HEK293T (cell line): Measurements from ENCODE around the gene CPT1C.

Experiments
- CTCF ChIA-PET: fragments of 350-600 bp; formaldehyde crosslinking; extraction: SDS; loops from one replicate; lab custom pipeline; 2021; ENCODE audit warnings: antibody characterized with exemption, inconsistent platforms; lab: Yijun Ruan, JAX
- POLR2A ChIA-PET: fragments of 350-600 bp; formaldehyde crosslinking; extraction: SDS; loops from one replicate; lab custom pipeline; 2020; ENCODE audit warnings: antibody characterized with exemption, inconsistent platforms; lab: Yijun Ruan, JAX
- DNase-seq: peaks from one replicate; pipeline ENCODE4 v3.0.0; 2012; ENCODE audit warnings: mixed read lengths; ENCODE audit errors: extremely low spot score
- ARNT ChIP-seq: fragments of 450-650 bp; IDR thresholded peaks from 2 replicates; pipeline ENCODE4 v1.6.1; 2017; ENCODE audit warnings: mild to moderate bottlenecking
- BHLHE40 ChIP-seq: fragments of 450-650 bp; IDR thresholded peaks from 2 replicates; pipeline ENCODE4 v1.6.1; 2016; ENCODE audit warnings: mild to moderate bottlenecking, moderate library complexity, borderline replicate concordance
- CTBP1 ChIP-seq: fragments of 450-650 bp; IDR thresholded peaks from 2 replicates; pipeline ENCODE4 v1.6.1; 2016; ENCODE audit warnings: borderline replicate concordance
- ELF4 ChIP-seq: fragments of 450-650 bp; IDR thresholded peaks from 2 replicates; pipeline ENCODE4 v1.6.1; 2017; ENCODE audit warnings: antibody characterized with exemption
- FOXA1 ChIP-seq: fragments of 450-650 bp; IDR thresholded peaks from 2 replicates; pipeline ENCODE4 v1.6.1; 2016; ENCODE audit warnings: mild to moderate bottlenecking
- FOXK2 ChIP-seq: fragments of 450-650 bp; IDR thresholded peaks from 2 replicates; pipeline ENCODE4 v1.6.1; 2016; ENCODE audit warnings: mild to moderate bottlenecking
- FOXM1 ChIP-seq: fragments of 450-650 bp; IDR thresholded peaks from 2 replicates; pipeline ENCODE4 v1.6.1; 2017; ENCODE audit warnings: mild to moderate bottlenecking, borderline replicate concordance
- HDGF ChIP-seq: fragments of 450-650 bp; IDR thresholded peaks from 2 replicates; pipeline ENCODE4 v1.6.1; 2017; ENCODE audit warnings: antibody characterized with exemption, borderline replicate concordance
- L3MBTL2 ChIP-seq: fragments of 450-650 bp; conservative IDR thresholded peaks from 2 replicates; pipeline ENCODE4 v1.6.1; 2016; ENCODE audit warnings: mild to moderate bottlenecking
- LEF1 ChIP-seq: fragments of 450-650 bp; IDR thresholded peaks from 2 replicates; pipeline ENCODE4 v1.6.1; 2017; ENCODE audit warnings: mild to moderate bottlenecking, borderline replicate concordance
- NFRKB ChIP-seq: fragments of 450-650 bp; IDR thresholded peaks from 2 replicates; pipeline ENCODE4 v1.6.1; 2016; ENCODE audit warnings: mild to moderate bottlenecking, moderate library complexity
- PKNOX1 ChIP-seq: fragments of 450-650 bp; IDR thresholded peaks from 2 replicates; pipeline ENCODE4 v1.6.1; 2016
- SP1 ChIP-seq: fragments of 450-650 bp; IDR thresholded peaks from 2 replicates; pipeline ENCODE4 v1.6.1; 2017
- SUZ12 ChIP-seq: fragments of 450-650 bp; IDR thresholded peaks from 2 replicates; pipeline ENCODE4 v1.6.1; 2016; ENCODE audit warnings: mild to moderate bottlenecking
- TARDBP ChIP-seq: fragments of 450-650 bp; IDR thresholded peaks from 2 replicates; pipeline ENCODE4 v1.6.1; 2016
- ZNF384 ChIP-seq: fragments of 450-650 bp; IDR thresholded peaks from 2 replicates; pipeline ENCODE4 v1.6.1; 2016

The CPT1C gene

GRCh38 chr19:49682274-49682673, 8.6 kb upstream of the CPT1C start:
- CTCF ChIA-PET, result no interaction called here
- no peak for TF ChIP-seq SP1
- no peak for TF ChIP-seq NFRKB
- TF ChIP-seq HDGF, result no peak
- no peak for TF ChIP-seq L3MBTL2
- TF ChIP-seq CTBP1, result no peak
- TF ChIP-seq ZNF384, result no peak
- no peak for TF ChIP-seq BHLHE40
- TF ChIP-seq PKNOX1, result no peak
- TF ChIP-seq ARNT, result no peak
- no peak for TF ChIP-seq TARDBP
- no peak for TF ChIP-seq LEF1
- TF ChIP-seq ELF4, result no peak
- TF ChIP-seq FOXK2, result no peak
- no peak for TF ChIP-seq FOXM1
- TF ChIP-seq SUZ12, result no peak
- TF ChIP-seq FOXA1, result no peak
- no peak for DNase-seq
- POLR2A ChIA-PET, result no interaction called here

GRCh38 chr19:49683814-49684250, 7.1 kb upstream of the CPT1C start:
- no peak for DNase-seq
- TF ChIP-seq FOXK2, result no peak
- TF ChIP-seq ARNT, result no peak
- TF ChIP-seq NFRKB, result no peak
- no peak for TF ChIP-seq CTBP1
- no peak for TF ChIP-seq L3MBTL2
- no peak for TF ChIP-seq ZNF384
- TF ChIP-seq ELF4, result no peak
- no peak for TF ChIP-seq BHLHE40
- no peak for TF ChIP-seq PKNOX1
- TF ChIP-seq SP1, result no peak
- TF ChIP-seq HDGF, result no peak
- no peak for TF ChIP-seq LEF1
- TF ChIP-seq FOXA1, result no peak
- TF ChIP-seq FOXM1, result no peak
- POLR2A ChIA-PET, result no interaction called here
- CTCF ChIA-PET, result no interaction called here

GRCh38 chr19:49684251-49684982, 6.5 kb upstream of the CPT1C start:
- TF ChIP-seq SP1, result no peak
- TF ChIP-seq ZNF384, result no peak
- no peak for TF ChIP-seq CTBP1
- no peak for TF ChIP-seq BHLHE40
- TF ChIP-seq PKNOX1, result no peak
- TF ChIP-seq ELF4, result no peak
- no peak for TF ChIP-seq LEF1
- TF ChIP-seq FOXM1, result no peak
- no peak for TF ChIP-seq NFRKB
- no peak for TF ChIP-seq FOXK2
- no peak for TF ChIP-seq ARNT
- TF ChIP-seq HDGF, result no peak
- TF ChIP-seq SUZ12, result no peak
- no peak for TF ChIP-seq FOXA1
- peak; percentile 40 for DNase-seq
- ChIA-PET CTCF (no interaction called here), POLR2A (no interaction called here)

DNA sequence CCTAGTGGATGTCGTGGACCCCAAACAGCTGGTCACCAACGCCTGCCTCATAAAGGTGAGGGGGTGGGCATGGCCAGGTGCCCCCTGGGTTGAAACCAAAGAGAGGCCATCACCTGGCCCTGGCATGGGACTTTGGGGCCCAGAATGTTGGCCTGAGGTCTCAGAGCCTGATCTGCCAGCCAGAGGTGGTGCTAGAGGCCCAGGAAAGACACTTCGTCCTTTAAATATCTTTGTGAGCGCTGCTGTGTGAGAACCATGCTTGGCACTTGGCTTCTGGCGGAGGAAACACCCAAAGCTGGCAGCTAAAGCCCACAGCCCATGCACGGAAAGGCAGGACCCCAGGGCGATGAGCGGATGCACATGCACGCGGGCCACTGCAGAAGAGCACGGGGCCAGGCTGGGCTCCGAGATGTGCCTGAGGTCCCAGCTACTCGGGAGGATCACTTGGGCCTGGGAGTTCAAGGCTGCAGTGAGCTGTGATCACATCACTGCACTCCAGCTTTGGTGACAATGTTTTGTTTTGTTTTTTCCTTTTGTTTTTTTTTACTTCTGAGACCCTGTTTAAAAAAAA, 5.8 kb upstream of the CPT1C start:
- POLR2A ChIA-PET, result interaction anchor here (0.8 kb wide), 1 partner anchor 45 kb away, joined by 3 read pairs; no protein-coding TSS in a partner anchor

More for the DNA sequence above, 5.8 kb upstream of the CPT1C start:
- DNase-seq, result no peak
- CTCF ChIA-PET, result interaction anchor here (0.6 kb wide), 1 partner anchor 14 kb away, joined by 4 read pairs; no protein-coding TSS in a partner anchor
- no peak for TF ChIP-seq LEF1
- no peak for TF ChIP-seq SUZ12
- no peak for TF ChIP-seq CTBP1
- no peak for TF ChIP-seq ZNF384
- no peak for TF ChIP-seq PKNOX1
- TF ChIP-seq BHLHE40, result no peak
